BE2C (cell line): Measurements from ENCODE around the gene LTBP2.

Experiments used
- DNase-seq: peaks from one replicate; pipeline ENCODE4 v3.0.0-alpha.2; 2020
- H3K27me3 ChIP-seq: fragments of 250-450 bp; sonication (Bioruptor Pico); 2 replicates; pipeline ENCODE4 v1.5.1; 2020; ENCODE audit warnings: mild to moderate bottlenecking
- H3K36me3 ChIP-seq: fragments of 250-450 bp; sonication (Bioruptor Pico); 2 replicates; pipeline ENCODE4 v1.5.1; 2020; ENCODE audit warnings: mild to moderate bottlenecking
- H3K4me1 ChIP-seq: fragments of 250-450 bp; sonication (Bioruptor Pico); 2 replicates; pipeline ENCODE4 v1.5.1; 2020
- H3K4me3 ChIP-seq: 2 replicates; pipeline ENCODE4 v1.5.1; 2011; ENCODE audit warnings: low read depth, low read length
- H3K9me3 ChIP-seq: fragments of 250-450 bp; sonication (Bioruptor Pico); 2 replicates; pipeline ENCODE4 v1.5.1; 2020
- TF ChIP-seq, protein P1 (sequence below): IDR thresholded peaks from 2 replicates; pipeline ENCODE4 v1.5.1; 2012; ENCODE audit warnings: mild to moderate bottlenecking, low read depth, low read length

LTBP2 gene

DNA sequence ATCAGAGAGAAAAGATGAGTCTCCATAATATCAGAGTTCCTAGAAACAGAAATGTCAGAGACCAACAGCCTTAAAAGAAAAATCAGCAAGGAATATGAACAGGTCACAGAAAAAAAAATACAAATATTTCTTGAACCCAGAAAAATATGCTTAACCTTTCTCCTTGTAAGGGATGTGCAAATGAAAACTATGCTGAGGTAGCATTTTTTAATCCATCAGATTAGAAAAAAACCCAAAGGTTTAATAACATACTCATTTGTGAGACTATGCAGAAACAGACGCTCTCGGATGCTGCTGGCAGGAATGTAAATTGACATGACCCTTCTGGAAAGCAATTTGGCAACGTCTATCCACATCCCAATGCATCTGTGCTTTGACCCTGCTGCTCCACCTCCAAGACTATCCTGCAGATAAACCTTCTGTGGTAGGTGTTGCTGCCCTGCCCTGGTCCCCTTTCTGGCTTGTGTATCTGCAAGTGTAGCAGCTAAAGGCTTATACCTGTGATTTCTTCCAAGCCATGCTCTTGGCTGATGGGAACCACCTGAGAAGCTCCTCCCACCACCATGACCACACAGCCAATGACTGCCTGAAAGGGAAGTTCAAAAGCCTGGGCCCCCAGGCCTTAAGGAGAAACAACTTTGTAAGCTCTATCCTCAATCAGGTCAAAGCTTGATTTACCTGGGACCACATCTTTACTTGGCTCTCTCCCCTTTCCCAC lies 49.4 kb downstream of the LTBP2 start:
- H3K4me3 ChIP-seq: no peak overlapping the region
- H3K4me1 ChIP-seq: peaks cover 6% of the 10 kb centered on the region
- H3K9me3 ChIP-seq: no peaks in the 10 kb centered on the region
- no peak for DNase-seq
- no peaks in the 10 kb centered on the region for H3K36me3 ChIP-seq
- H3K27me3 ChIP-seq: no peaks in the 10 kb centered on the region
- TF ChIP-seq, protein P1, sequence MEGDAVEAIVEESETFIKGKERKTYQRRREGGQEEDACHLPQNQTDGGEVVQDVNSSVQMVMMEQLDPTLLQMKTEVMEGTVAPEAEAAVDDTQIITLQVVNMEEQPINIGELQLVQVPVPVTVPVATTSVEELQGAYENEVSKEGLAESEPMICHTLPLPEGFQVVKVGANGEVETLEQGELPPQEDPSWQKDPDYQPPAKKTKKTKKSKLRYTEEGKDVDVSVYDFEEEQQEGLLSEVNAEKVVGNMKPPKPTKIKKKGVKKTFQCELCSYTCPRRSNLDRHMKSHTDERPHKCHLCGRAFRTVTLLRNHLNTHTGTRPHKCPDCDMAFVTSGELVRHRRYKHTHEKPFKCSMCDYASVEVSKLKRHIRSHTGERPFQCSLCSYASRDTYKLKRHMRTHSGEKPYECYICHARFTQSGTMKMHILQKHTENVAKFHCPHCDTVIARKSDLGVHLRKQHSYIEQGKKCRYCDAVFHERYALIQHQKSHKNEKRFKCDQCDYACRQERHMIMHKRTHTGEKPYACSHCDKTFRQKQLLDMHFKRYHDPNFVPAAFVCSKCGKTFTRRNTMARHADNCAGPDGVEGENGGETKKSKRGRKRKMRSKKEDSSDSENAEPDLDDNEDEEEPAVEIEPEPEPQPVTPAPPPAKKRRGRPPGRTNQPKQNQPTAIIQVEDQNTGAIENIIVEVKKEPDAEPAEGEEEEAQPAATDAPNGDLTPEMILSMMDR: no peak

DNA sequence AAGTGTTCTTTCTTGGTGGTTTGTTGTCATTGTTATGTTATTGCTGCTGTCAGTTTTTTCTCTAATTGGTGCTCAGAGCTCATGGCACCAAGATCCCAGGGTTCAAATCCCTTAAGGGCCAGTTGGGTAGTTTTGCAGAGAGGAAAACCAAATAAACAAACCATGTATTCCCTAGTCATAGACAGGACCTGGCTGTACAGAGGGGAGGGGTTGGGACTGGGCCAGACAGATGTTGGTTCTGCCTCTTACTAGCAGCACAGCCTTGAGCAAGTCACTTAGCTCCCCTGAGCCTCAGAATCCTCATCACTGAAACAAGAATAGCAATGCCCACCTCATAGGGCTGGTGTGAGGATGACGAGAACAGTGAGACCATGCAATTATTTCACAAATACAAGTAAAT lies 53.4 kb downstream of the LTBP2 start:
- H3K4me3 ChIP-seq: no peak overlapping the region
- TF ChIP-seq, protein P1: no peak
- no peaks in the 10 kb centered on the region for H3K27me3 ChIP-seq
- no peak for DNase-seq
- no peaks in the 10 kb centered on the region for H3K36me3 ChIP-seq
- H3K4me1 ChIP-seq: no peaks in the 10 kb centered on the region; the same call in 1 of the 2 replicates
- H3K9me3 ChIP-seq: no peaks in the 10 kb centered on the region

DNA sequence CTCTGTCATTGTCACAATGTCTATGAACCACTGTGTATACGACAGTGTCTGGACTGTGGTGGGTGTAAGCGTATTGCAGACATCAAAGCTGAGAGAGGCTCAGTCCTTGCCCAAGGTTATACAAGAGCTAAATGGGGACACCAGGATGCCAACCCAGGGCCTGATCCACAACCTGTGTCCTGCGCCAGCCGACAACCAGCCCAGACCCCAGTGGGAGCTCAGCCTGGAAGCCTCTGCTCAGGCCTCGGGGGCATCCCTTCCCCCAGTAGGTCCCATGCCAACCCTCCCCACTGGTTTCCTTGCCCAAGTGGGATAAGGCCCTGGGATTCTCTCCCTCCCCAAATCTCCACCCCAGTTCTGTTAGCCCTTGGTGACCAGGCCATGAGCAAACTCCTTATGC lies 54.3 kb downstream of the LTBP2 start:
- no peaks in the 10 kb centered on the region for H3K27me3 ChIP-seq
- H3K4me3 ChIP-seq: no peak overlapping the region
- DNase-seq: no peak
- TF ChIP-seq, protein P1: no peak
- H3K36me3 ChIP-seq: no peaks in the 10 kb centered on the region
- no peaks in the 10 kb centered on the region for H3K4me1 ChIP-seq
- no peaks in the 10 kb centered on the region for H3K9me3 ChIP-seq

DNA sequence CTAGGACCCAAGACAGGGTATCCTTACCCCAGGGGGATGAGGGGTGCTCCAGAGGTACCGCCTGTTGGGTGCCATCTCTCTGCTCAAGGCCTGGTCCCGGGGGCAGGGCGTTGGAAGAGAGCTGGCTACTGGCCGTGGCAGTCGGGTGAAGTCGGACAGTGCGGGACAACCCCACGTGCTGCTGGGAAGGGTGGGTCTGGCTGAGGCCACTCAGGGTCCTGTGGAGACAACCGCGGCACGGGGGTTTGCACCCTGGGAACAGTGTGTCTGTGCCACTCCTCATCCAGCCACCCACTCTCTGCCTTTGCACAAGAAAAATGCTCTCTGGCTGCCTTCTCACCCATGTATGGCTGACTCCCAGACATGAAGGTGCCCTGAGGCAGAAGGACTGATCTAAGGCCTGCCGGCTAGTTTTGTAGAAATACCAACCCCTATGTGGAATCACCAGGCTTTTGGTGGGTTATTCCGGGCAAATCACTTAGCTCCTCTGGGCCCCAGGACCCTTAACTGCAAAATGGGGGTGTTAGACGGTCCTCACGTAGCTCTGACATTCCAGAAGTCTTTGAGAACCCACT lies 56.5 kb downstream of the LTBP2 start:
- TF ChIP-seq, protein P1: no peak

DNA sequence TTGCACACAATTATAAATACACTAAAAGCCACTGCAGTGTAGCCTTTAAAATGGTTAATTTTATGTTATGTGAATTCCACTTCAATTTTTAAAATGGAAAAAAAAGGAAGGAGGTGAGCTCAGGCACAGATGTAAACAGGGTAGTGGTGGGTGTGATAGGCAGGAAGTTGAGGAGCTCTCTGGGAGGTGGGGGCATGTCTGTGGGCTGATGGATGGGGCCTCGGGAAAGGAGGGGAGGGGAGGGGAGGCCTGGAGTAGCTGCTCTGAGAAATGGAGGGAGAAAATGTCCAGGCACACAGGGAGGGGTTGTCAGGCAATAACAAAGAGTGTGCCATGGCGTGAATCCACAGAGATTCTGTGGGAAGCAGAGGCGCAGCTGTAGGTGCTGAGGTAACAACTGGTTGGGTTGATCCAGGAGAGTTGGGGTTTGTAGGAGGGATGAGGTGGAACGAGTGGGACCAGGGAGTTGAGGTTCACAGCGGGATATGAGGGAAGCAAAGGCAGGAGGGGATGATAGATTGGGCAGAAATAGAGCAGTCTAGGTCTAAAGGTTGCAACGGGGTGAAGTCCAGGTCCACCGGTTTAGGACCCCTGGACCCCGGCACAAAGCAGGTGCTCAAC lies 57.2 kb downstream of the LTBP2 start:
- Histone ChIP-seq H3K4me3 (no peak overlapping the region), H3K36me3 (no peaks in the 10 kb centered on the region), H3K9me3 (no peaks in the 10 kb centered on the region), H3K27me3 (no peaks in the 10 kb centered on the region), H3K4me1 (no peaks in the 10 kb centered on the region)
- no peak for DNase-seq
- TF ChIP-seq, protein P1: no peak

More for the DNA sequence above, 56.5 kb downstream of the LTBP2 start:
- Histone ChIP-seq H3K27me3 (no peaks in the 10 kb centered on the region), H3K4me1 (no peaks in the 10 kb centered on the region), H3K4me3 (no peak overlapping the region), H3K9me3 (no peaks in the 10 kb centered on the region), H3K36me3 (no peaks in the 10 kb centered on the region)
- no peak for DNase-seq

DNA sequence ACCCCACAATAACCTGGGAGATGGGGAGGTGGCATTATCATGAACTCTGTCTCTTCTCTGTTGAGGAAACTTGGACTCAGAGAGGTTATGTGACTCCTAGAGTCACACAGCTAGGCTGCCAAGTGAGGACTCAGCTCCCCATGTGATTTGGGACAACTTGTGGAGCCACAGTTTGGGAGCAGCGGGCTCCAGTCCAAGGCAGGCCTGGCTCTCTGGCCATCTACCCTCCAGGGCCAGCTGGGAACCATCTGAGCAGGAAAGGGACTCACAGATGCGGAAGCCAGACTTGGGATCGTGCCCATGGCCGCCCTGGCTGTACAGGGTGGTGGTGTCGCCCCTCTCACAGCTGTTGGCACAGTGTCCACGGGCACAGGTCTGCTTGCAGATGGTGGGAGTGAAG lies 59.4 kb downstream of the LTBP2 start:
- Histone ChIP-seq H3K27me3 (no peaks in the 10 kb centered on the region), H3K9me3 (no peaks in the 10 kb centered on the region), H3K4me1 (no peaks in the 10 kb centered on the region), H3K4me3 (no peak overlapping the region), H3K36me3 (no peaks in the 10 kb centered on the region)
- DNase-seq: no peak
- TF ChIP-seq, protein P1: no peak
